Subcutaneous abdominal adipose tissue (tissue), 5 donors: ENCODE data around the gene BRMS1L.
"Not testable (repeated sequence)": the region's sequence is repeated elsewhere in the genome, so short reads cannot be mapped to it uniquely, and the experiment has no call there.

ENCODE experiments used
- H3K27ac ChIP-seq: one replicate; pipeline ENCODE4 v1.7.0; 2013; ENCODE audit warnings: low read depth, mild to moderate bottlenecking, inconsistent platforms, low read length, moderate library complexity
- H3K27me3 ChIP-seq, 5 donors: one replicate each; pipeline ENCODE4 v1.7.0; 2013; ENCODE audit warnings: low read length in 5 of 5, inconsistent platforms in 1 of 5; ENCODE audit not compliant: control insufficient read depth in 5 of 5, insufficient read depth in 4 of 5
- H3K36me3 ChIP-seq, 5 donors: one replicate each; pipeline ENCODE4 v1.7.0; 2013; ENCODE audit warnings: low read length in 5 of 5; ENCODE audit not compliant: control insufficient read depth in 5 of 5, insufficient read depth in 5 of 5
- H3K4me1 ChIP-seq, 5 donors: one replicate each; pipeline ENCODE4 v1.7.0; 2013; ENCODE audit warnings: low read length in 5 of 5, mild to moderate bottlenecking in 3 of 5, moderate library complexity in 1 of 5; ENCODE audit not compliant: control insufficient read depth in 5 of 5, insufficient read depth in 5 of 5
- H3K4me3 ChIP-seq, 5 donors: one replicate each; pipeline ENCODE4 v1.7.0; 2013; ENCODE audit warnings: low read length in 5 of 5, low read depth in 1 of 5
- H3K9ac ChIP-seq, 5 donors: one replicate each; pipeline ENCODE4 v1.7.0; 2013; ENCODE audit warnings: low read length in 5 of 5, mild to moderate bottlenecking in 4 of 5, moderate library complexity in 3 of 5
- H3K9me3 ChIP-seq, 5 donors: one replicate each; pipeline ENCODE4 v1.7.0; 2013; ENCODE audit warnings: low read length in 5 of 5; ENCODE audit not compliant: control insufficient read depth in 5 of 5
- donor health status: healthy.
- donor health status: healthy.
- donor health status: healthy.
- donor health status: healthy.
- donor health status: healthy.

BRMS1L gene

DNA sequence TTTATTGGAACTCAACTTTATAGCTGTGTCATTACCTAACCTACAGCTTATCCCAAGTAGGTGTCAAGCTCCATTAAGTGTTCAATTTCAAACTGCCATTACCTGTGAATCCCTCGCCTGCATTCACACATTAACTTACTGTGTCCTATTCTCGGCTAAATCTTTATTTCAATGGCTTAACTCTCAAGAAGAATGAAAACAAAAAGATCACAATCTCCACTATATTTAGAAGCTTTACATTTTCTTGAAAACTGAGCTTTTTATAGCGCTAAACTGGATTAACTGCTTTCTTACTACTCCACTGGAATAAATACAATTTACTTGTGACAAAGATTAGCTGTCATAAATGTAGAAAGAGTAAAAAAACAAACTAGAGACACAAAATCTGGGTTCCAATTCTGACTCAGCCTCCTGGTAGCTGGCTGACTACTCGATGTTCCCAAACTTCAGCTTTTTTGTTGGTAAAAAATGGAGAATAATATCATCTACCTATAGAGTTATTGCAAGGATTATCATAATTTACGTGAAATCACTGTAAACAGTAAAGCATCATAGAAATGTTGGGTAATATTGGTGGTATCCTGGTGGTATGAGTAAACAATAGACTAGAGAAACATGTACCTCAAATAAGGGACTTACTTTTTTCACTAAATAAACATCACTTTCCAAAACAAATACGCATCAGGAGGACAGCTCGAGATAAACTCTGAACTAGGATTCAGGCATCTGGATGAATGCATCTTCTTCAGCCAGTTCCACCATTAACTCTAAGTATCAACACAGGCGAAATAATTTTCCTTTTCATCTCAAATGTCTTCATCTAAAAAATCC is 18.8 kb upstream of the BRMS1L start:
- Histone ChIP-seq H3K36me3 (no peaks in the 10 kb centered on the region), H3K27me3 (no peaks in the 10 kb centered on the region), H3K27ac (no peak overlapping the region), H3K4me1 (peaks cover 2 to 19% (median 15%) of the 10 kb centered on the region in 5 donors), H3K9me3 (no peaks in the 10 kb centered on the region), H3K9ac (peak overlapping the region in 2 of 5 donors; percentile 41 to 46), H3K4me3 (peak overlapping the region; percentile 72 to 94 (median 86))

DNA sequence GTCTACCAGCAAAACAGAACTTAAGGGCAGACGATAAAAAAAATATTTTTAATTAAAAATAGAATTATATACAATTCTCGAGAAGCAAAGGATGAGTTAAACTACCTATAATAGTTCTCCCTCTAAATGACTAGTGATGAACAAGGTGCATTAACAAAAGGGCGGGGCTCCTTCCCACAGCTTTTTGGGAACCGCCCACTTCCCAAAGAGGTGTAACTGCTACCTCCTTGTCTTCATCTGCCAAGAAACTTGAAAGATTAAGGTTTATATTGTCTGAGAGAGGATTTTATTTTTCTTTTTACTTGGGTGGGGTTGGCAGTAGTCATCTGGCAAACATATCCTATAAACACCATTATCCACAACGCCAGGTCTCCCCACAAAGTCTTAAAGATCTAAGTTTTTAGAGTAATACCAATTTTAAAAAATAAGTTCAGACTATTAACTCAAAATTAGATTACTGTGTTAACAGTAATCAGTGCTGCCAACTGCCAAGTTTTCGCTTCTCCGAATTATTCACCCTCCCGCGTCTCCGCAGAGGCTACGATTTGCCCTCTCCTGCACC is 18.0 kb upstream of the BRMS1L start:
- Histone ChIP-seq H3K4me3 (peak overlapping the region; percentile 72 to 94 (median 86)), H3K27me3 (no peaks in the 10 kb centered on the region)

DNA sequence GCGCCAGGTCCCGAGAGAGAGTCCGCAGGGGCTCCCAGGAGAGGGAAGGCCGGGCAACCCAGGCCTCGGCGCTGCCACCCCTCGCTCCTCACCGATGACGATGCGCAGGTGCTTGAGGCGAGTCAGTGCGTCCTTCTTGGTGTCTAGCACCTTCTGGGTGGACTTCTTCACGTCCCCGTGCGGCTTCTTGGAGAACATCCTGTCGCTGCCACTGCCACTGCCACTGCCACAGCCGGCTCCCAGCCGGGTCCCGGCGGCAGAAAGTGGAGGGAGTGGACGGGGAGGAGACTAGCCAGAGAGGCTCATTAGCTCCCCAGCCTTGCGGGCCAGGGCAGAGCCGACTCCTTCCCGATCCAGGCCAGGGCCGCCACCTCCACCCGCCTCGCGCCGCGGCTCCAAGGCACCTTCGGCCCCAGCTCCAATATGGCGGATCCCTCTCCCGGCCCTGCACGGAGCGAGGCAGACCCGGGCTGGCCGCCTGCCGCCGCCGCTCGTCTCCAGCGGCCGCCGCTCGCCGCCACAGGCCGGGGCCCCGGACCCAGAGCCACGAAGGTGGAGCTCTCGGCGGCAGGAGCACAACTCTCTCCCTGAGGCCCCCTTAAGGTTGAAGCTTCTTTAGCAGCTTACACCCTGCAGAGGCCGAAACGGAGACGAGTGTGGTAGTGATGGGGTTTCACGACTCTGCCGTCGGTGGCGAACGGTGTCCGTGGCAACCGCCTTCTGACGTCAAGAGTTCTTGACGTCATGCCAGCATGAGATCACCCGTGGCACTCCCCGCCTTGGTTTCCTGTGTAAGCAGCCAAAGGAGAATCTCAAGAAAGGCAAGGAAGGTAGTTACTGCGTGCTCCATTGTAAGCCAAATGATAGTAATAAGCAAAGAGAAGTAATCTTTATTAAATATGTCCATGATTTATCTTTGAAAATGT is 17.2 kb upstream of the BRMS1L start, which contains the start of gene RALGAPA1:
Gene RALGAPA1 (minus strand): TSS at position 658 of the 926 bp plus-strand sequence. CDS start 460 bp downstream, at position 198.
- peak within 1 kb of the TSS; percentile 86 for H3K27ac ChIP-seq
- H3K36me3 ChIP-seq, result not testable (repeated sequence)

More for the DNA sequence above, 18.0 kb upstream of the BRMS1L start:
- H3K4me1 ChIP-seq, result peaks cover 2 to 19% (median 15%) of the 10 kb centered on the region in 5 donors
- no peaks in the 10 kb centered on the region for H3K9me3 ChIP-seq
- no peaks in the 10 kb centered on the region for H3K36me3 ChIP-seq
- peak overlapping the region; percentile 86 for H3K27ac ChIP-seq
- H3K9ac ChIP-seq, result peak overlapping the region; percentile 73 to 83 (median 77)

DNA sequence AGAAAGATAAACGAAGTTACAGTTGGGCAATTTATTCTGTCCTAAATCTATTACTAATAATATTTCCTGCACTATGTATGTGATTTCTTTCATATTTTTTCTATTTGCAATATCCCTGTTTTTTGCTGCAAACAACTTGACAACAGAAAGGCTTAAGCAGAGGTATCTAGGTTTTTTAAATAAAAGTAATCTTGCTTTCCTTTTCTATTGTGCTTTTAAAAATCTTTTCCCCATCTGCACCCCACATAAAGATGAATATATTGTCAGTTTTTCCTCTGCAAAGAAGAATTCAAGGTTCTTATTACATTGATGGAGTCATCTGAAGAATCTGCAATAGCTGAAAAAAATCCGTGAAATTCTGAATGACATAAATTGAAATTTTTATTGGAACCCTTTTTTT is 16.5 kb upstream of the BRMS1L start:
- H3K9me3 ChIP-seq, result no peaks in the 10 kb centered on the region
- peak overlapping the region; percentile 86 for H3K27ac ChIP-seq
- H3K4me3 ChIP-seq, result peak overlapping the region in 4 of 5 donors; percentile 64 to 89 (median 84)
- no peak overlapping the region for H3K9ac ChIP-seq
- peaks cover 2 to 19% (median 15%) of the 10 kb centered on the region in 5 donors for H3K4me1 ChIP-seq
- no peaks in the 10 kb centered on the region for H3K36me3 ChIP-seq
- H3K27me3 ChIP-seq, result no peaks in the 10 kb centered on the region

More for the DNA sequence above, 17.2 kb upstream of the BRMS1L start, which contains the start of gene RALGAPA1:
- Histone ChIP-seq H3K9ac (peak within 1 kb of the TSS; percentile 73 to 83 (median 77)), H3K4me3 (peak within 1 kb of the TSS; percentile 72 to 94 (median 86)), H3K4me1 (peaks cover 2 to 19% (median 15%) of the 10 kb centered on the region in 5 donors)
- not testable (repeated sequence) for H3K27me3 ChIP-seq, H3K9me3 ChIP-seq

DNA sequence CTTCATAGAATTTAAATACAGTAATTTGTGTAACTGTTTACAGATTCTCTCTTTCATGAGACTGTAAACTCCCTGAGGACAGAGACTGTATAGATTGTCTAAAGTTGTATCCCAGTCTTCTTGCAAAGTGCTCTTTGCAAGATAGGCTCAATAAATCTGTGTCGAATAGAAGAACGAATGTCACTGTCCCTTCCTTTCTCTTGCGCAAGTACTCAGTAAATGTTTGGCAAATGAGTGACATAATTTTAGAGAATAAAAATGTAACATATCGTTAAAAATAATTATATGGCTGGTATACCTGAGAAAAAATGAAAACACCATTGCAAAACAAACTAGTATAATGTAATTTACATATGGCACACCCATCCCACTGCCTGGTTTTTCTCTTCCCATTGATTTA is 15.2 kb upstream of the BRMS1L start:
- H3K27ac ChIP-seq, result no peak overlapping the region
- no peaks in the 10 kb centered on the region for H3K27me3 ChIP-seq
- H3K9ac ChIP-seq, result no peak overlapping the region
- H3K9me3 ChIP-seq, result no peaks in the 10 kb centered on the region
- peaks cover 2 to 19% (median 15%) of the 10 kb centered on the region in 5 donors for H3K4me1 ChIP-seq
- H3K36me3 ChIP-seq, result no peaks in the 10 kb centered on the region
- no peak overlapping the region for H3K4me3 ChIP-seq

DNA sequence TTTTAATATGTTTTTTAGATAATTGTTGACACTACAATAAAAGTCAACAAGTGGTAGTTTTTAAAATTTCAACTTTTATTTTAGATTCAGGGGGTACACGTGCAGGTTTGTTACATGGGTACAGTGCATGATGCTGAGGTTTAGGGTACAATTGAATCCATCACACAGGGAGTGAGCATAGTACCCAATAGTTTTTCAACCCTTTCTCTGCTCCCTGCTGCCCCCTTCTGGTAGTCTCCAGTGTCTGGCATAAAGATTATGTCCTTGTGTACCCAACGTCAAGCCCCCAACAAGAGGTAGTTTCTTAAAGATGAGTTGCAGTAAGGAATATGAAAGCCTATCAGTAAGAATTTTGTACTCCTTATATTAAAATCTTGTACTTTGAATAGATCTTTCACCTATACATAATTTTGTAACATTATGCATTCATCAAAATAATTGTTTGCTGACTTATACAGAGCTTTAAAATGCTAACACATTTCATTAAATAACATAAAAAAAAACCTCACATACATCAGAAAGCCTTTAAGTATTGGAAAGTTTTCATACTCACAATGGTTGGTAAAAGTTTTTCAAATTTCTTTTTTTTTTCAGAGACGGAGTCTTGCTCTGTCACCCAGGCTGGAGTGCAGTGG is 11.7 kb upstream of the BRMS1L start:
- no peaks in the 10 kb centered on the region for H3K9me3 ChIP-seq
- H3K27me3 ChIP-seq, result no peaks in the 10 kb centered on the region
- no peak overlapping the region for H3K27ac ChIP-seq
- H3K36me3 ChIP-seq, result no peaks in the 10 kb centered on the region
- no peaks in the 10 kb centered on the region for H3K4me1 ChIP-seq
- no peak overlapping the region for H3K9ac ChIP-seq
- no peak overlapping the region for H3K4me3 ChIP-seq

DNA sequence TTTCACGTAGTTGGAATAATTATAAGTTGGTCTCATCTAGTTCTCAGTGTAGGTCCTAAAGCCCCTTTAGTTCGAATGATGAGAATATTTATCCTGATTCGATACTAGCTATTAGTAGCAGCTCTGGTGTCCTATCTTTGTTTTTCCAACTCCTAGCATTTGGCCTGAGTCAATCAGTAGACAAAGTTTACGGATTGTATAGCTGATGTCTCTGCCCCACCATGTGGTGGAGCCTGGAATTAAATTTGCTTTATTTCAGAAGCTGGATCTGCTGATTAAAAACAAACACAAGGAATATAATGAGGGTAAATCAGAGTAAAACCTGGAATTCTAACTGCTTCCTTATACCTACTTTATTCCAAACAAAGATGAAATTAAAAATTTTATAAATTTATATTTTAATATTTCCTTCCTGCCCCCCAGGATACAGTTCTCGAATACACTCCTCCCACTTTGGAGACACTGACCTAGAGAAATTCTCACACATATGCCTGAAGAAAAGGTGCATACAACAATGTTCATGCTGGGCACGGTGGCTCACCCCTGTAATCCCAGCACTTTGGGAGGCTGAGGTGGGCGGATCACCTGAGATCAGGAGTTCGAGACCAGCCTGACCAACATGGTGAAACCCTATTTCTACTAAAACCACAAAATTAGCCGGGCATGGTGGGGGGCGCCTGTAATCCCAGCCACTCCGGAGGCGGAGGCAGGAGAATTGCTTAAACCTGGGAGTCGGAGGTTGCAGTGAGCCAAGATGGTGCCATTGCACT is 7.6 kb upstream of the BRMS1L start:
- H3K36me3 ChIP-seq, result no peaks in the 10 kb centered on the region
- H3K27me3 ChIP-seq, result no peaks in the 10 kb centered on the region

DNA sequence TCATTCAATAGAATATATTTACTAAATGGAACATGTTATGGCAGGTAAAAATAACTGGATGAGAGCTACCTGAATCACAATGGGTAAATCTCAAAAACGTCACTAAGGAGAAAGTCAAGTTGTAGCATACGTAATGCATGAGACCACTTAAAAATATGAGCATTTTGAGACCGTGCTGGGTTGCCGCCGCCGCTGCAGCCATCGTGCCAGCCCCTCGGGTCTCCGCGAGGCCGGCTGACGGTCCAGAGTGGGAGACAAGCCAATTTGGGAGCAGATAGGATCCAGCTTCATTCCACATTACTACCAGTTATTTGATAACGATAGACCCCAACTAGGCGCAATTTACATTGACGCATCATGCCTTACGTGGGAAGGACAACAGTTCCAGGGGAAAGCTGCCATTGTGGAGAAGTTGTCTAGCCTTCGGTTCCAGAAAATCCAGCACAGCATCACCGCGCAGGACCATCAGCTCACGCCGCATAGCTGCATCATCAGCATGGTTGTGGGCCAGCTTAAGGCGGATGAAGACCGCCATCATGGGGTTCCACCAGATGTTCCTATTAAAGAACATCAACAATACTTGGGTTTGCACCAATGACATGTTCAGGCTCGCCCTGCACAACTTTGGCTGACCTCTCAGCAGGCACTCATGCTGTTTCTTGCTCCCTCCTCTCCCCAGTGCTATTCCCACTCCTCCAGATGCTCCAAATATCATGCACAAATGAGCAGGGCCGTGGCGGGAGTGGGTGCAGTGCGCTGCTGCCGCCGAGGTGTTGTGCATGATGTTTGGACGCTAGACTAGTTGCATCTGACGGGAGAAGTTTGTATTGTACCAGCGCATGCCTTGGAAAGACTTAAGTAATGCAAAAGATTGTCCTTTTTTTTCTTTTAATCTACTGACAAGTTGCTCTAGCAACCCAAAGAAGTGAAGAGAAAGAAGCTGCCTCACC is 6.3 kb upstream of the BRMS1L start:
- Histone ChIP-seq H3K9me3 (no peaks in the 10 kb centered on the region), H3K27ac (no peak overlapping the region)

More for the DNA sequence above, 7.6 kb upstream of the BRMS1L start:
- Histone ChIP-seq H3K9ac (no peak overlapping the region), H3K27ac (no peak overlapping the region), H3K9me3 (no peaks in the 10 kb centered on the region), H3K4me1 (peaks cover 0 to 4% (median 0%) of the 10 kb centered on the region in 5 donors), H3K4me3 (no peak overlapping the region)

More for the DNA sequence above, 6.3 kb upstream of the BRMS1L start:
- Histone ChIP-seq H3K36me3 (no peaks in the 10 kb centered on the region), H3K4me1 (peaks cover 0 to 4% (median 0%) of the 10 kb centered on the region in 5 donors), H3K27me3 (no peaks in the 10 kb centered on the region), H3K9ac (no peak overlapping the region), H3K4me3 (no peak overlapping the region)
